Activated CD4-positive, alpha-beta memory T cell treated with anti-CD3 and anti-CD28 coated beads for 36 hours (primary cell): Measurements from ENCODE around the gene DDX10. TPM values are rescaled to one million over a fixed set of nuclear protein-coding genes. Genes with fewer than 3 reads are reported as not detected.

Experiments
- CTCF ChIA-PET: fragments of 350-600 bp; sonication (Branson Sonifier 250); formaldehyde crosslinking; loops from one replicate; lab custom pipeline; 2021; ENCODE audit warnings: antibody characterized with exemption, inconsistent platforms; lab: Charles Lee
- POLR2A ChIA-PET: fragments of 350-600 bp; sonication (Branson Sonifier 250); formaldehyde crosslinking; loops from one replicate; lab custom pipeline; 2021; ENCODE audit warnings: antibody characterized with exemption; lab: Charles Lee
- DNase-seq: peaks from one replicate; pipeline ENCODE4 v3.0.0-alpha.2; 2020
- H3K27ac Mint-ChIP-seq: one replicate; pipeline ENCODE4 v1.8.0; 2021; ENCODE audit warnings: mixed read lengths
- H3K27me3 Mint-ChIP-seq: one replicate; pipeline ENCODE4 v1.8.0; 2021; ENCODE audit warnings: mixed read lengths
- H3K36me3 Mint-ChIP-seq: one replicate; pipeline ENCODE4 v1.8.0; 2021; ENCODE audit warnings: mixed read lengths
- H3K4me1 Mint-ChIP-seq: one replicate; pipeline ENCODE4 v1.8.0; 2021; ENCODE audit warnings: low read depth, mixed read lengths
- H3K4me3 Mint-ChIP-seq: one replicate; pipeline ENCODE4 v1.8.0; 2021; ENCODE audit warnings: mild to moderate bottlenecking, mixed read lengths
- H3K9me3 Mint-ChIP-seq: one replicate; pipeline ENCODE4 v1.8.0; 2021; ENCODE audit warnings: mixed read lengths
- intact Hi-C: fragments of 100-400 bp; cut with micrococcal nuclease; formaldehyde crosslinking; loops from one replicate; pipeline ENCODE4 v1.15.1; 2023
- total RNA-seq, 2 experiments: library from RNA; stranded (reverse); gene quantifications; one replicate each; pipeline ENCODE4 v1.2.3, GENCODE V29; 2021

DDX10 gene
- total RNA-seq, 2 experiments from 2014 or later: 34.8 to 37.7 TPM

DNA sequence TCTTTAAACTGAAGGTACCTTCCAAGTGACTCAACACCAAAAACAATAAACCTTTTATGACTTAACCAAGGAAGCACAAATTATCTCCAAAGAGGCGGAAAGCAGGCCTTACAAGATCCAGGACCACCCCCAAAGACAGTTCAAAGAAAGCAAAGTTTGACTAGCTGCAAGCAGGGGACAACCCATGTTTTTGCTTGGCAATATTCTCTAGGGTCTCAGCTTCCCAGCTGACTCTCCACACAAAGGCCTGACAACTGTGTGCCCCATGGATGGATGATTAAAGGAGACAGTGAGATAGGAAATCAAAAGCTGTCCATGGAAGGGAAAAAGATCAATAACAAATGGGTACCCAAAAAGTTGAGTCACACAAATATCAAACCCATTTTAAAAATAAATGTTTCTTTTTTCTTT lies 232.2 kb downstream of the DDX10 start:
- H3K9me3 Mint-ChIP-seq: peaks cover 20% of the 10 kb centered on the region
- no peak for DNase-seq
- H3K27ac Mint-ChIP-seq: no peak overlapping the region
- peaks cover 29% of the 10 kb centered on the region for H3K36me3 Mint-ChIP-seq
- ChIA-PET POLR2A (no interaction called here), CTCF (no interaction called here)
- H3K4me3 Mint-ChIP-seq: no peak overlapping the region
- no peaks in the 10 kb centered on the region for H3K27me3 Mint-ChIP-seq
- intact Hi-C loops: no loop called here
- peaks cover 6% of the 10 kb centered on the region for H3K4me1 Mint-ChIP-seq

DNA sequence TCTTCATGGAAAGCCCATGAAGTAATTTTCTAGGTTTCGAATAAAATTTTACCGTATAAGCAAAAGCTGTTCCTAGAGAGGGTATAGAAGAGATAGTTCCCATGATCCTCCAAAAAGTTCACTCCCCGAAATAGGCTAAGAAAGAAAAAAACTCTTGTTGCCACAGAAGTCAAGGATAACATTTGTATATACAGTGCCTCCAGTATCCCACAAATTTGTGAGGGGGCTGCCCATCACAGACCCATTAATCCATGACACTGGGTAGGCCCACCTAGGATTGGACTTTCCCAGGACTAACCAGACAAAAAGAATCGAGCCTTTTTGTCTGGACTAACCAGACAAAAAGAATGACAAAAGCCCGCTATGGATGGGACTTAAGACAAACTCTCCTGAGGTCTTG lies 233.0 kb downstream of the DDX10 start:
- no peaks in the 10 kb centered on the region for H3K27me3 Mint-ChIP-seq
- CTCF ChIA-PET: no interaction called here
- H3K4me3 Mint-ChIP-seq: no peak overlapping the region
- intact Hi-C loops: no loop called here
- peaks cover 6% of the 10 kb centered on the region for H3K4me1 Mint-ChIP-seq
- peaks cover 20% of the 10 kb centered on the region for H3K9me3 Mint-ChIP-seq
- POLR2A ChIA-PET: no interaction called here
- no peak for DNase-seq
- peaks cover 29% of the 10 kb centered on the region for H3K36me3 Mint-ChIP-seq
- H3K27ac Mint-ChIP-seq: no peak overlapping the region

DNA sequence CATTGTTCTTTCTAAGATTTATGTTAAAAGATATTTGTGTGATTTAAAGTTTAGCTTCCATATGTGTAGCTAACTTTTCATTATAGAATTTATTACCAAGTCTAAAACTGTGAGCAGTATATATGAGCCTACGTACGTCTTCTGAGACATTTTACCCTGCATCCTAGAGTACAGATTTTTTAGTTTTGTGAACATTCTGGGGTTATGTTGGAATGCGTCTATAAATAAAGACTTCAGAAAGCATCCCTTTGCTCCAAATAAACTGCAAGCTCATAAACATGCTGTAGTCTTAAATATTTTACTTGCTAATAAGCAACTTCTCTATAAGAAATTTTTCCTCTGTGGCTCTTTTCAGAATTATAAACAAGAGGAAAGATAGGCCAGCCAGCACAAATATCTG lies 236.5 kb downstream of the DDX10 start:
- Mint-ChIP-seq H3K27me3 (no peaks in the 10 kb centered on the region), H3K4me1 (no peaks in the 10 kb centered on the region), H3K27ac (no peak overlapping the region), H3K9me3 (peaks cover 18% of the 10 kb centered on the region), H3K36me3 (peaks cover 31% of the 10 kb centered on the region), H3K4me3 (no peak overlapping the region)
- CTCF ChIA-PET: no interaction called here
- POLR2A ChIA-PET: no interaction called here
- no peak for DNase-seq
- intact Hi-C loops: no loop called here

DNA sequence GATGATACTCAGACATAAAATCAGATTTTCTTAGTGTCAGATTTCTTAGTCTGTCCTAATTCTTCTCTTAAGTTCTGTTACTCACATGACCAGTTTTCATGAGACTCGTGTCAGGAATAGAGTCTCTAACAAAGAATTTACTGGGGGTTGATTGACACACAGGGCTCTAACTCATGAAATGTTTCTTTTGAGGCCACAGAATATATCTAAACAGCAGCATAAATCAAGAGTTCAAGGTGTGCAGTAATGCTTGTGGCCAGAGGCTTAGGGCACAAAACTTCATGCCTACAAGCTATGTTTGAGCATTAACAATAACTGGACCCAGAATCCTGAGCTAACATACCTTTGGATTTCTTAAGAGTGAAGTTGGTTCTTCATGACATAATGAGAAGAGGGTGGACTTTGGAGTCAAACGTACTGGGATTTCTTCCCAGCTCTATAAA lies 237.2 kb downstream of the DDX10 start:
- Mint-ChIP-seq H3K27me3 (no peaks in the 10 kb centered on the region), H3K4me3 (no peak overlapping the region), H3K9me3 (peaks cover 14% of the 10 kb centered on the region), H3K36me3 (peaks cover 28% of the 10 kb centered on the region), H3K27ac (no peak overlapping the region), H3K4me1 (no peaks in the 10 kb centered on the region)
- intact Hi-C loops: no loop called here
- POLR2A ChIA-PET: no interaction called here
- DNase-seq: no peak
- CTCF ChIA-PET: no interaction called here

DNA sequence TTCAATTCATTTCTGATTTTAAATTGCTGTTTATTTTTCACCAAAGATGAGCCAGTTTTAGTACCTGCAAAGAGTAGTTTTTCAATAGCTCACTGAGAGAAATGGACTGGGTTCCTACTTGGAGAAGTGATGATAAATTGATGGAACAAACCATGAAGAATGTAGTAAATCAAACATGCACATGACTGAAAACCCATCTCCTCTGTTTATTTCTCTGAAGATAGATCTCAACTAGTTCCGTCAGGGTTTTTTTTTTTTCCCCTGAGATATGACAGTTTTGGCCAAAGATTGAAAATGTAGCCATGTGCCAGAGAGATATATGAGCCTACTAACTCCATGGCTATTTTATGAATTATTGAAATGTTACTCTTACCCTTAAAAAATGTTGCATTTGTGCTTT lies 239.6 kb downstream of the DDX10 start:
- H3K27ac Mint-ChIP-seq: no peak overlapping the region
- CTCF ChIA-PET: no interaction called here
- H3K4me1 Mint-ChIP-seq: no peaks in the 10 kb centered on the region
- H3K4me3 Mint-ChIP-seq: no peak overlapping the region
- POLR2A ChIA-PET: no interaction called here
- no peaks in the 10 kb centered on the region for H3K9me3 Mint-ChIP-seq
- intact Hi-C loops: no loop called here
- peaks cover 8% of the 10 kb centered on the region for H3K36me3 Mint-ChIP-seq
- DNase-seq: no peak
- H3K27me3 Mint-ChIP-seq: no peaks in the 10 kb centered on the region

DNA sequence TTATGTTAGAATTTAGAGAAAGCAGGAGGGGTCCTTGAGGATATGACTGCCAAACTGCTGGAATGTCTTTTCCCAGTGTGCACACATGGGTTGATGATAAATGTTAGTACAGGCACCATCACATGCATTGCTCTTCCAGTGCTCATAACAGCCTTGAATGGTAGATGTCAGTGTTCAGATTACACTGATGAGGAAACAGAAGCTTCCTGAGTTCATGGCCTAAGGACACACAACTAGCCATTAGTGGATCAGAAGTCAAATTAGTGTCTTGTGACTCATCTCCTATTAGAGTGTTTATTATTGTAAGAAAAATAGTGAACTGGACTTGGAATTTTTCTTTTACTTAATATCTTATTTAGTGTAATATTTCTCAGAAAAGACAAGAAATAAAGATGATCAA lies 241.5 kb downstream of the DDX10 start:
- Mint-ChIP-seq H3K27me3 (no peaks in the 10 kb centered on the region), H3K27ac (no peak overlapping the region), H3K4me1 (no peaks in the 10 kb centered on the region), H3K36me3 (peaks cover 8% of the 10 kb centered on the region), H3K9me3 (no peaks in the 10 kb centered on the region), H3K4me3 (no peak overlapping the region)
- intact Hi-C loops: no loop called here
- ChIA-PET POLR2A (no interaction called here), CTCF (no interaction called here)
- DNase-seq: no peak

DNA sequence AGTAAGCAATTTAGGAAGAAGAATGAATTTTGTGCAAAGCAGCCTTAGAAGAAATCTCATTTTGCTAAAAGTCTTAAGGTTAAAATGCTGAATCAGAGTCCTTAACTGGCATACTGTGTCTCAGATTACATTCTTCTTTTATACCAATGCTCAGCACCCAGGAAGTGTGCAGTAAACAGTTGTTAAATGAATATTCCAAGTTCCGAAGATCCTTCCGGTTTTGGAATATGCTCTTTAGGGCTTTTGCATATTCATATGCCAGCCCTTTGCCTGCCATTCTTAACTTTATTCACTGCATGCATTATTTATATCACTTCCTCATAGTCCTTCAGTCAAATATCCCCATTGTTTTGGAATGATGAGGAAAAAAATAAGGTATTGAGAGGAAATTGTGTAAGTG lies 242.0 kb downstream of the DDX10 start:
- CTCF ChIA-PET: no interaction called here
- H3K9me3 Mint-ChIP-seq: no peaks in the 10 kb centered on the region
- H3K4me1 Mint-ChIP-seq: no peaks in the 10 kb centered on the region
- no peak for DNase-seq
- no peaks in the 10 kb centered on the region for H3K27me3 Mint-ChIP-seq
- H3K27ac Mint-ChIP-seq: no peak overlapping the region
- POLR2A ChIA-PET: no interaction called here
- no peak overlapping the region for H3K4me3 Mint-ChIP-seq
- intact Hi-C loops: no loop called here
- peaks cover 8% of the 10 kb centered on the region for H3K36me3 Mint-ChIP-seq

DNA sequence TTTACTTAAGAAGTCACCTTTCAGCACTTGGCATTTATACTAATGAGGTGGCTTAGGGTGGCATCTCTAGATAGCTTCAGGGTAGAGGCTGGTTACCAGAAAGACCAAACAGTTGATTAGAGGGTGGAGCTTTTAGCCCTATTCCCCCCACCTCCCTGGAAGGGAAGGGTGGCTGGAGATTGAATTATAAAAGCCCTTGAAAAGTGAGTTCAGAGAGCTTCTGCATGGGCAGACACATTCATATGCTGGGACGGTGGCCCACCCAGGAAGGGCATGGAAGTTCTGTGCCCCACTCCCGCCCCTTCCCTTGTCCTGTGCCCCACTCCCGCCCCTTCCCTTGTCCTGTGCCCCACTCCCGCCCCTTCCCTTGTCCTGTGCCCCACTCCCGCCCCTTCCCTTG lies 244.2 kb downstream of the DDX10 start:
- POLR2A ChIA-PET: no interaction called here
- no peak overlapping the region for H3K4me3 Mint-ChIP-seq
- no peak overlapping the region for H3K27ac Mint-ChIP-seq
- H3K27me3 Mint-ChIP-seq: no peaks in the 10 kb centered on the region
- intact Hi-C loops: no loop called here
- H3K9me3 Mint-ChIP-seq: no peaks in the 10 kb centered on the region
- H3K36me3 Mint-ChIP-seq: peaks cover 8% of the 10 kb centered on the region
- DNase-seq: no peak
- CTCF ChIA-PET: no interaction called here
- H3K4me1 Mint-ChIP-seq: no peaks in the 10 kb centered on the region

DNA sequence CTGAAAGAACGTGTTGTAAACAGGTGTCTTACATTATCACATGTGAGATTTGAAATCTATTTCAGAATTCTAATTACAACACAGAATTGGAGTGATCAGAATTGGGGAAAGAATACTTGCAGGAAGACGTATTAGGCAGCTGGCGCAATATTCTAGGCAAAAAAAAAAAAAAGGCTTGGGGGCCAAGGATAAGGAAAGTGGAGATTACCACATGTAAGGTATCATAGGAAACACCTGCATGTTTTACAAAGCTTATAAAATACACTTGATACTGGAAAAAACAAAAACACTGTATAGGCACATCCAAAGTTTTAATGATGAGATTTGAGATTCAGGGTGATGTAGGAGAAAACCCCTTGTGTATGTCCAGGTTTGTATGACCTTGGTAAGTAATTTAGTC lies 245.1 kb downstream of the DDX10 start:
- POLR2A ChIA-PET: no interaction called here
- no peak overlapping the region for H3K27ac Mint-ChIP-seq
- intact Hi-C loops: no loop called here
- no peaks in the 10 kb centered on the region for H3K4me1 Mint-ChIP-seq
- CTCF ChIA-PET: no interaction called here
- no peak for DNase-seq
- no peak overlapping the region for H3K4me3 Mint-ChIP-seq
- no peaks in the 10 kb centered on the region for H3K9me3 Mint-ChIP-seq
- peaks cover 5% of the 10 kb centered on the region for H3K36me3 Mint-ChIP-seq
- no peaks in the 10 kb centered on the region for H3K27me3 Mint-ChIP-seq

DNA sequence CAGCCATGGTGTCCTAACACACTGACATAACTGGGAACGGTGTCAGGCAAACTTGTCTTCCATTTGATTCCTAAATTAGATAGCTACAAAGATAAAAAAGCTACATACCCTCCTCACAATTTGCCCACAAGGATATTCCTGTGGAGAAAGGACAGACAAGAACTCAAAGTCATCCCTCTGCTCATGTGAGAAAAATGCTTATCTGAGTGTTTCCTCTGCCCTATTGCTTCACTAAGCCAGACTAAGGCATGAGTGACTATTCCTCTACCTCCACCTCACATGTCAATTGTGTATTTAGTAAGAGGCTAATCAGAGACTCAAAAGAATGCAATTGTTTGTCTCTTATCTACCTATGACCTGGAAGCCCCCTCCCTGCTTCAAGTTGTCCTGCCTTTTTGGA lies 247.7 kb downstream of the DDX10 start:
- no peak overlapping the region for H3K27ac Mint-ChIP-seq
- intact Hi-C loops: no loop called here
- no peaks in the 10 kb centered on the region for H3K9me3 Mint-ChIP-seq
- H3K4me3 Mint-ChIP-seq: no peak overlapping the region
- no peak for DNase-seq
- no peaks in the 10 kb centered on the region for H3K27me3 Mint-ChIP-seq
- CTCF ChIA-PET: no interaction called here
- H3K36me3 Mint-ChIP-seq: peaks cover 6% of the 10 kb centered on the region
- H3K4me1 Mint-ChIP-seq: no peaks in the 10 kb centered on the region
- POLR2A ChIA-PET: no interaction called here

DNA sequence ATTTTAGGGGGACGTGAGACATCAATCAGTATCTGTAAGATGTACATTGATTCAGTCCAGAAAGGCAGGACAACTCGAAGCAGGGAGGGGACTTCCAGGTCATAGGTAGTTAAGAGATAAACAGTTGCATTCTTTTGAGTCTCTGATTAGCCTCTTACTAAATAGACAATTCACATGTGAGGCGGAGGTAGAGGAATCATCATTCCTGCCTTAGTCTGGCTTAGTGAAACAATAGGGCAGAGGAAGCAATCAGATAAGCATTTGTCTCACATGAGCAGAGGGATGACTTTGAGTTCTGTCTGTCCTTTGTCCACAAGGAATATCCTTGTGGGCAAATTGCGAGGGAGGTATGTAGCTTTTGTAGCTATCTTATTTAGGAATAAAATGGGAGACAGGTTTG lies 248.3 kb downstream of the DDX10 start:
- POLR2A ChIA-PET: no interaction called here
- H3K27me3 Mint-ChIP-seq: no peaks in the 10 kb centered on the region
- no peak overlapping the region for H3K27ac Mint-ChIP-seq

DNA sequence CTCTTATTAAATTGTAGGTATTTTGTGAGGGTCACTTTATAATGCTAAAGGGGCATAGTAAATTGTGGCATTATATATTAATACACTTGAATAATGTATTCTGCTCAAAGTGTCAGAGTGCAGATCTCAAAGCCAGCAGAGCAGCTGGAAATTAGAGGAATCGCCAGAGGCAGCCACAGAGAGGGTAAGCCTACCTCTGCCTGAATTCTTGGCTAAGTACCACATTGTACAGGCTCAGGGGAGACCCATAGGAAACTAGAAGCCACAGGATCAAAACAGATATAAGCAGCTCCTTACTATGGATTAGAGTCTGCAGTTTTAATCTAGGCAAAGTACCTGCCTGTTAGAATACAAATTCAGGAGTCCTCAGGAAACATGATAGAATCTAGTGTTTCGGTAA lies 249.3 kb downstream of the DDX10 start:
- Mint-ChIP-seq H3K4me1 (no peaks in the 10 kb centered on the region), H3K36me3 (peaks cover 14% of the 10 kb centered on the region), H3K27me3 (no peaks in the 10 kb centered on the region), H3K4me3 (no peak overlapping the region), H3K27ac (no peak overlapping the region), H3K9me3 (no peaks in the 10 kb centered on the region)
- intact Hi-C loops: no loop called here
- POLR2A ChIA-PET: no interaction called here
- CTCF ChIA-PET: no interaction called here
- no peak for DNase-seq

More for the DNA sequence above, 248.3 kb downstream of the DDX10 start:
- intact Hi-C loops: no loop called here
- Mint-ChIP-seq H3K4me3 (no peak overlapping the region), H3K36me3 (peaks cover 9% of the 10 kb centered on the region), H3K9me3 (no peaks in the 10 kb centered on the region), H3K4me1 (no peaks in the 10 kb centered on the region)
- CTCF ChIA-PET: no interaction called here
- no peak for DNase-seq

DNA sequence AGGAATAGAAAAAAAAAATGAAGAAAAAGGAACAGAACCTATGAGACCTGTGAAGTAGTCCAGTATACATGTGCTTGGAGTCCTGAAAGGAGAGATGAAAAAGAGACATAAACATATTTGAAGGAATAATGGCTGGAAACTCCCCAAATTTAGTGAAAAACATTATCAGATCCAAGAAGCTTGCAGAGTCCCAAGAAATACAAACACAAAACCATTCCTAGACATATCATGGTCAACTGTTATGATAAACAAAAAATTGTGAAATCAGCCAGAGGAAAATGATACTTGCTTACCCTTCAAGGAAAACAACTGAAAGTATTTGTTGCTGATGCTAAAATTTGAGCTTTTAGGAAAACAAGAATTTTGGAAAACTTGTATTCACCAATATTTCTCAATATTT lies 250.1 kb downstream of the DDX10 start:
- Mint-ChIP-seq H3K4me1 (no peaks in the 10 kb centered on the region), H3K4me3 (no peak overlapping the region), H3K27ac (no peak overlapping the region), H3K27me3 (no peaks in the 10 kb centered on the region), H3K9me3 (no peaks in the 10 kb centered on the region), H3K36me3 (peaks cover 20% of the 10 kb centered on the region)
- ChIA-PET CTCF (no interaction called here), POLR2A (interaction anchor here (0.6 kb wide), 1 partner anchor 486 kb away, joined by 3 read pairs; no protein-coding TSS in a partner anchor)
- intact Hi-C loops: no loop called here
- DNase-seq: no peak
